C4-2B (cell line): ENCODE results near the gene PNMA3.

Experiments
- ZFX ChIP-seq: fragments of 450-650 bp; IDR thresholded peaks from 2 replicates; pipeline ENCODE4 v1.6.1; 2017
- TF ChIP-seq, protein P1 (sequence below): fragments of 450-650 bp; conservative IDR thresholded peaks from 2 replicates; pipeline ENCODE4 v1.5.1; 2017; ENCODE audit warnings: mild to moderate bottlenecking

DNA sequence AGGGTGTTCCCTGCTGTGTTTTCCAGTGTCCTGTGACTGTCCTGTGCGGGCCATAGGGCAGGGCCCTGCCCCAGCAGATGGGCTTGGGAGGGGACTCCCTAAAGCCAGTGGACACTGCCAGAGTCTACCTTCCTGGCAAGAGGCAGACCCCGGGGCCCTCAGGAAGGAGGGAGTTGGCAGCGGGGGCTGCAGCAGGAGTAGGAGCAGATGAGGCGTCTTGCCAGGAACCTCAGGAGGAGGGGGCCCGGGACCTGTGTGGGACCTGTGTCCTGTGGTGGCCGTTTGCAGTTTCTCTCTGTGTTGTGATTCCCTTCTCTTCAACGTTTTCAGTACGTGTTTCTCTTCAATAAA is 3.8 kb downstream of the PNMA3 start:
- TF ChIP-seq, protein P1, sequence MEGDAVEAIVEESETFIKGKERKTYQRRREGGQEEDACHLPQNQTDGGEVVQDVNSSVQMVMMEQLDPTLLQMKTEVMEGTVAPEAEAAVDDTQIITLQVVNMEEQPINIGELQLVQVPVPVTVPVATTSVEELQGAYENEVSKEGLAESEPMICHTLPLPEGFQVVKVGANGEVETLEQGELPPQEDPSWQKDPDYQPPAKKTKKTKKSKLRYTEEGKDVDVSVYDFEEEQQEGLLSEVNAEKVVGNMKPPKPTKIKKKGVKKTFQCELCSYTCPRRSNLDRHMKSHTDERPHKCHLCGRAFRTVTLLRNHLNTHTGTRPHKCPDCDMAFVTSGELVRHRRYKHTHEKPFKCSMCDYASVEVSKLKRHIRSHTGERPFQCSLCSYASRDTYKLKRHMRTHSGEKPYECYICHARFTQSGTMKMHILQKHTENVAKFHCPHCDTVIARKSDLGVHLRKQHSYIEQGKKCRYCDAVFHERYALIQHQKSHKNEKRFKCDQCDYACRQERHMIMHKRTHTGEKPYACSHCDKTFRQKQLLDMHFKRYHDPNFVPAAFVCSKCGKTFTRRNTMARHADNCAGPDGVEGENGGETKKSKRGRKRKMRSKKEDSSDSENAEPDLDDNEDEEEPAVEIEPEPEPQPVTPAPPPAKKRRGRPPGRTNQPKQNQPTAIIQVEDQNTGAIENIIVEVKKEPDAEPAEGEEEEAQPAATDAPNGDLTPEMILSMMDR, result no peak
- no peak for TF ChIP-seq ZFX
